GM19328 (cell line): ENCODE results near the gene KRTAP10-4.
"Not testable (repeated sequence)": the region's sequence is repeated elsewhere in the genome, so short reads cannot be mapped to it uniquely, and the experiment has no call there.

Experiments
- ATAC-seq: cut with Tn5 transposase; IDR thresholded peaks from one replicate; pipeline ENCODE4 v1.9.1; 2021; ENCODE audit warnings: mild to moderate bottlenecking, moderate library complexity; ENCODE audit not compliant: unreplicated experiment

Gene KRTAP10-4

DNA sequence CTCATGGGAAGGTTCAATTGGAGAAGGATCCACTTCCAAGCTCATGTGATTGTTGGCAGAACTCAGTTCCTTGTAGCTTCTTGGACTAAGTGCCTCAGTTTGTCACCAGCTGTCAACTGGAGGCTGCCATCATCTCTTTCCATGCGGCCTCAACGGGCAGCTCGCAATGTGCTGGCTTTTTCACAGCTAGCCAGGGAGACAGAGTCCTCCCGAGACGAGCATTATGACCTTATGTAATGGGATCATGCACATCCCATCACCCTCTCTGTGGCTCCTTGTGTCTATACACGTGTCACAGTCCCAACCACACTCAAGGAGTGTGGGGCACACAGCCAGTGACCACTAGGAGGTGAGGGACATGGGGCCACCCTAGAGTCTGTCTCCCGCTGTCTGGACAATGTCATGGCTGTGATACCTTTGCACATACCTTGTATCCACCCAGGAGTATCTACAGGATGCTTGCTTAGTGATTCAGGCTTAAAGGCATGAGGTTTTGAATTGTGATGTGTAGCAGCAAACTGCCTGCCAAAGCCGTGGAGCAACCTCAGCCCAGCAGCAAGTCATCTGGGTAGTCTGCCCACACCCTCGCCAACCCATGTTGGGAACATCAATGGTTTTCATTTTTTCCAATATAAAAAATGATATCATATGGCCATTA is 22.7 kb downstream of the KRTAP10-4 start:
- no peak for ATAC-seq

DNA sequence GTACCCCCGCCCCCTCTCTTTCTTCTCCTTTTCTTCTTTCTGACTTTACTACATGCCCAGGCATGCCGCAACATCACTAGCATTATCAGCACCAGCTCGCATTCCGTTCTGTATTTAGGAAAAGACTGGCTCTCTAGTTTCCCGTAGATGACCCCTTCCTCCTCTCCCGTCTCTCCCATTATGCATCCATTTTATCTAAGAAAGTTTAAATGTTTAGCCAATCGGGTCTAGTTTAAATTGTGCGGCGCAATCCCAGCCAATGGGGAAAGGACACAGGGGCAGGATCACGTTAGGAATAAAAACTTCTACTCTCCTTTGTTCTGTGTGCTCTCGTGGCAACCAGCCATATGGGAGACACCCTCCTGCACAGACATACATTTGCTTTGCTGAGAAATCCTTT is 24.5 kb downstream of the KRTAP10-4 start:
- no peak for ATAC-seq

DNA sequence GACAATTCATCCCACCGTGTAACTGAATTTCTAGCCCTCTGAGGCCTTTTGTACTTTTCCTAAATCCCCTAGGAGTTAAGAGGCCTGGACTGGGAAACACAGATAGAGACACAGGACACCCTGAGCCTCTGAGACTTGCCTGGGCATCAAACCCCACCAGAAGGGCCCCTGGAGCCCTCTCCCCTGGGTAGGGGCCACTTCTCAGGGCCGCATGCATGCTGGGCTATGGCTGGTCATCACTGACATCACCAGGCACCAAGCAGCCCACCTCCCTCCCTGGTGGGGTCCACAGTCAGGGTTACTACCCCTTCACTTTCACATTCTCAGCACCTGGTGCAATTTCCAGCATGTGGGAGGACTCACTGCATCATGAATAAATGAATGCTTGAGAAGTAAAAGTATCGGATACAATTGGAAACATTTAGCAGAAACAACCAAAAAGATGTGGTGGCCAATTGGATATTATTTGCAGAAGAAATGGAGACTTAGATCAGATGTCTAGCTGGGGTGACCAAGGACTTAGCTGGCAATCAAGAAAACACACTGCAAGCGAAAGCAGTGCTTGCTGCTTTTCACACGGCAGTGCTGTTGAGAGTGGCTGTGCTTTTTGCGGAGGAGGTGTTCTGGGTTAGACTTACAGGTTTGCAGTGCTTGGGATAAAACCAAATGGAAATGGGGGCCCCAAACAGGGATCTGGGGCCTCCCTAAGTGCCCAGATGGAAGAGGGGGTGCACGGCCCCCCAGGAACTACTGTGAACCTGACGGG is 25.9 kb downstream of the KRTAP10-4 start:
- ATAC-seq, result no peak

DNA sequence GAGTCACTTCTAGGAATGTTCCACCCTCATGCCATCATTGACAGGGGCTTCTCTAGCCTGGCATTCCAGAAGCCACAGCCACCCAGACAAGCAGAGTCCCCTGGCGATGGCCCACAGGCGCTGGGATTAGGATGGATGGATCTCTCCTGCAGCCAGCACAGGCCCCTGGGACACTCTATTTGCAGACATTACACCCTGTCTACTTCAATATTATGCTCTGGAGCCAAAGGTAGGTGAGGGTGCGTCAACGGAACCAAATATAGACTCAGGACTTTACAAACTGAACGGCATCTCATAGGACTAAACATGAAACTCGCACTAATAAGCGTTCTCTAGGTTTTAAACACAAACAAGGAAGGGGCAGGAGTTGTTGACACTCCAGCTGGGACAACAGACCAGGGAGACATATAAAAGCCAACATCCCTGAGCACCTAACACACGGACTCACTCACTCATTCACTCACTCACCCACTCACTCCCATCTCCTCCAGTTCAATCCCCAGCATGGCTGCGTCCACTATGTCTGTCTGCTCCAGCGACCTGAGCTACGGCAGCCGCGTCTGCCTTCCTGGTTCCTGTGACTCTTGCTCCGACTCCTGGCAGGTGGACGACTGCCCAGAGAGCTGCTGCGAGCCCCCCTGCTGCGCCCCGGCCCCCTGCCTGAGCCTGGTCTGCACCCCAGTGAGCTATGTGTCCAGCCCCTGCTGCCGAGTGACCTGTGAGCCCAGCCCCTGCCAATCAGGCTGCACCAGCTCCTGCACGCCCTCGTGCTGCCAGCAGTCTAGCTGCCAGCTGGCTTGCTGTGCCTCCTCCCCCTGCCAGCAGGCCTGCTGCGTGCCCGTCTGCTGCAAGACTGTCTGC is 26.8 kb downstream of the KRTAP10-4 start, which contains the start of gene KRTAP10-7:
Gene KRTAP10-7, plus strand, starts transcription at position 480 of the 861 bp plus-strand sequence. Its CDS starts 25 bp downstream, at position 505.
- not testable (repeated sequence) for ATAC-seq

DNA sequence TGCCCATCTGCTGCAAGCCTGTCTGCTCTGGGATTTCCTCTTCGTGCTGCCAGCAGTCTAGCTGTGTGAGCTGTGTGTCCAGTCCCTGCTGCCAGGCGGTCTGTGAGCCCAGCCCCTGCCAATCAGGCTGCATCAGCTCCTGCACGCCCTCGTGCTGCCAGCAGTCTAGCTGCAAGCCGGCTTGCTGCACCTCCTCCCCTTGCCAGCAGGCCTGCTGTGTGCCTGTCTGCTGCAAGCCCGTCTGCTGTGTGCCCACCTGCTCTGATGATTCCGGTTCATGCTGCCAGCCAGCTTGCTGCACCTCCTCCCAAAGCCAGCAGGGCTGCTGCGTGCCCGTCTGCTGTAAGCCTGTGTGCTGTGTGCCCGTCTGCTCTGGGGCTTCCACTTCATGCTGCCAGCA is 27.6 kb downstream of the KRTAP10-4 start:
- ATAC-seq, result not testable (repeated sequence)

DNA sequence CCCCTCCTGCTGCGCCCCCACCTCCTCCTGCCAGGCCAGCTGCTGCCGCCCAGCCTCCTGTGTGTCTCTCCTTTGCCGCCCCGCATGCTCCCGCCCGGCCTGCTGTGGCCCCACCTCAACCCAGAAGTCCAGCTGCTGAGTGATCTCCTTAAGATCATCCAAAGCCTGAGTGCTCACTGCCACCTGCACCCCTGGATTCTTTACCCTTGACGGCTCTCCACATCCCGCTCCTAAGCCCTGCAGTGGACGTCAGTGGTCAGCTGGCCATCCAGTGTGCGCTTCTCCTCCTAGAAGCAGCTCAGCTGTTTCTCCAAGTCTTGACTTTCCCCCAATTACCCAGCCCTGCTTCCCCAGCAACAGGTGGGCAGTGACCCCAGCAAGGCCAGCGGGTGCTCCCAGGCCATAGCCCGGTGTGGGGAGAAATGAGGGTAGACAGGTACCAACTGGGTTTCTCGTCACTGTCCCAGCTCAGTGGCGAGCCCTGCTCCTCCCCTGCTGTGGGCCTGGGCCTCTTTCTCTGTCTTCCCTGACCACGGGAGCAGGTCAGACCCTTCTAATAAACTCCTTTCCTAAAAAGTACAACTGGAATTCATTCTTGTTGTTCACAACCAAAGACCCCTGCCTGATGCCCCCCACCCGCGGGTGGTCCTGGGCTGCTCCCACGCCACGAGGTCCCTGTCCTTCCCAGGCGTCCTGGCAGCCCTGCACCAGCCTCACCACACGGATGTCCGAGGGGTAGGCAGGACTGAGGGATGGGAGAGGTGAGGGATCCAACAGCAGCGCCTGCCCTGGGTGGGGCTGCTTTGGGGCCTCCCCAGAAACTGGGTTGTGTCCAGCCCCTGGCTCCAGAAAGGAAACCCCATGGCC is 28.3 kb downstream of the KRTAP10-4 start:
- no peak for ATAC-seq

DNA sequence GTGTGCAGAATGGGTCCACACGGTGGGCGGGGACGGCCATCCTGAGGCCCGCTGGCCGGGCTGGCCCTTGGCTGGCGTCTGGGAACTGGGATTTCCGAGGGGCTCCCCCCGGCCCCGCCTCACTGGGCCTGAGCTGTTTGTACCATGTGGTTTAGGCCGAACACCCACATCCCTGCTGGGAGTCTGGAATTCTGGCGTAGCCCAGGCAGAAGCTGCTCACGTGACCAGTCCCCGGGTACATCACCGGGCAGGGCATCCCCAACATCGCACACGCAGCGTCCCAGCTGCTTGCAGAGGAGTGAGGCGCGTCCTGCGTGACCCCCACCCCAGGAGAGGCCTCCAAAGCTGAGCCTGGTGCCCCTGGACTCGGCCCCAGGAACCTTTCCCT is 28.9 kb downstream of the KRTAP10-4 start:
- no peak for ATAC-seq

DNA sequence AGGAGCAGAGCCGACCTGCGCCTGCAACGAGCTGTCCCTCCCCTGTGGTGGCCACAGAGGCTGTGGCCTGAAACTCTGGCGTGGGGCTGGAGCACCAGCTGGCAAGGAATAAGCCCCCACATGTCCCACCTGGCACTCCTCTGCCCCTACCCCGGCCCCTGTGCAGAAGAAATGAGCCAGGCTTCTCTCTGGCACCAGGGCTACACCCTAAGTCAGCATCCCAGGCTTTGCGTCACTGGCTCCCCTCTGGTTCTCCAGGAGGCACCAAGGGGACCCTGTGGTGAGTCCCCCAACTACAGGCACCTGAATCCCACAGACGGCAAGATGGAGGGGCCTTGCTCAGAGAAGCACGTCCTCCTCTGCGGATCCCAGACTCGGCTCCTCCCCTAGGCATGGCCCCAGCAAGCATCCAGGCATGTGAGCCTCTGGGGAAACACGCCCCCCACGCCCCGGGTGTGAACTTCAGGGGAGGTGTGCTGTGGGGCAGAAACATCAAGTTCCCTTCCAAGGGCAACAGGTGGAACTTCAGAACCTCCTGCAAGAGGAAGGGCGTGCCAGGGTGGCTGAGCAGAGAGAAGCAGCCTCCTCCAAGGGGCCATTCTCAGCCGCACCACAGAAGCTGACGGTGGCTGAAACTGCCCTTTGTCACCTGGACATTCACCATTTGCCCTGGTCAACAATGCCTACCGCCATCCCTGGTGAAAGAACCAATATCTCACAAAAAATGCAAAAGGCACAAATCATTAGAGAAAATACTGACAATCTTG is 29.8 kb downstream of the KRTAP10-4 start:
- ATAC-seq, result no peak

DNA sequence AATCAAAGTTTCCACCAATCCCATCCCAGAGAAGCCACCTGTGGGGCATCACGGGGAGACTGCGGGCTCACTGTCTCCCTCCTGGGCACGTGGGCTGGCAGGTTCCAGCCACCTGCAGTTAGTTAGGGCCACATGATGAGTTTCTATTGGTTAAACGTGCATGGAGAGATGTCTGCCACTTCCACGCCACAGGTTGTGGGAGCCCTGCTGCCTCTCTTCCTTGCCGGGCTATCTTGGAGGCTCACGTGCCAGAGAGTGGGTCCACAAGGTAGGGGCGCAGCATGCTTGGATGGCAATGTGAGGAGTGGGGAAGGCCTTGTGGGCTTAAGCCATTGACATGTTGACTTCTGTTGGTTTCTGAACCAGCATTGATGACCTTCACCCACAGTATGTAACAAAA is 30.4 kb downstream of the KRTAP10-4 start:
- no peak for ATAC-seq

DNA sequence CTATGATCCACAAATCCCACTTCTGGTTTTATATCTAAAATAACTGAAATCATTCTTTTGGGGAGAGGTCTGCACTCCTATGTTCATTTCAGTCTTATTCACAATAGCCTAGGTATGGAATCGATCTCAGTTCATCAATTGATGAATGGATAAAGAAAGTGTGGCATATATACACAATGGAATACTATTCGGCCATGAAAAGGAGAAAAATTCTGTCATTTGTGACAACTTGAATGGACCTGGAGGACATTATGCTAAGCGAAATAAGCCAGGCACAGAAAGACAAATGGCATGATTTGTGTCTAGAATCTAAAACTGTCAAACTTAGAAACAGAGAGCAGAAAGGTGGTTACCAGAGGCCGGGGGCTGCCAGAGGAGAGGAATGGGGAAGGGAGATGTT is 33.0 kb downstream of the KRTAP10-4 start:
- no peak for ATAC-seq

DNA sequence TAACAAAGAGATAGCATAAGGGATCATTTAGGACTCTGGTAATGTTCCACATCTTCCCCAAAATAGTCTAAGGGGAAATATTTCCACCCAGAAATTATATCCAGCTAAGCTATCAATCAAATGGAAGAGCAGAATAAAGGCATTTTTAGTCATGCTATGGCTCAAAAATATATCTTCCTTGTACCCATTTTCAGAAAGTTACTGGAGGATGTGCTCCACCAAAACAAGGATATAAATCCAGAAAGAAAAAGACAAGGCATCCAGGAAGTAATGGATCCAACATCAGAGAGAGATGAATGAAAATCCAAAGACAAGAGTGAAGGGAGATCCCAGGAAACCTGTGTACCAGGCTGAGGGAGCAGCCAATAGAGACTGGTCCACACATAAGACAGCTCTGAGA is 35.7 kb downstream of the KRTAP10-4 start:
- ATAC-seq, result no peak

DNA sequence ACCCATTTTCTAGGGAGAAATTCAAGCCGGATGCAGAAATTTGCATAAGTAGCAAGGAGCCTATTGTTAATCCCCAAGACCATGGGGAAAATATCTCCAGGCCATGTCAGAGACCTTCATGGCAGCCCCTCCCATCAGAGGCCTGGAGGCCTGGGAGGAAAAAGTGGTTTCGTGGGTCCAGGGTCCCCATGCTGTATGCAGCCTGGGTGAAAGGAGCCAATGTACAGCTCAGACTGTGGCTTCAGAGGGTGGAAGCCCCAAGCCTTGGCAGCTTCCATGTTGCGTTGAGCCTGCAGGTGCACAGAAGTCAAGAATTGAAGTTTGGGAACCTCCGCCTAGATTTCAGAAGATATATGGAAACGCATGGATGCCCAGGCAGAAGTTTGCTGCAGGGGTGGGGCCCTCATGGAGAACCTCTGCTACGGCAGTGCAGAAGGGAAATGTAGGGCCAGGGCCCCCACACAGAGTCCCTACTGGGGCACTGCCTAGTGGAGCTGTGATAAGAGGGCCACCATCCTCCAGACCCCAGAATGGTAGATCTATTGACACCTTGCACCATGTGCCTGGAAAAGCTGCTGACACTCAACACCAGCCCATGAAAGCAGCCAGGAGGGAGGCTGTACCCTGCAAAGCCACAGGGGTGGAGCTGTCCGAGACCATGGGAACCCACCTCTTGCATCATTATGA is 36.8 kb downstream of the KRTAP10-4 start:
- ATAC-seq, result not testable (repeated sequence)

DNA sequence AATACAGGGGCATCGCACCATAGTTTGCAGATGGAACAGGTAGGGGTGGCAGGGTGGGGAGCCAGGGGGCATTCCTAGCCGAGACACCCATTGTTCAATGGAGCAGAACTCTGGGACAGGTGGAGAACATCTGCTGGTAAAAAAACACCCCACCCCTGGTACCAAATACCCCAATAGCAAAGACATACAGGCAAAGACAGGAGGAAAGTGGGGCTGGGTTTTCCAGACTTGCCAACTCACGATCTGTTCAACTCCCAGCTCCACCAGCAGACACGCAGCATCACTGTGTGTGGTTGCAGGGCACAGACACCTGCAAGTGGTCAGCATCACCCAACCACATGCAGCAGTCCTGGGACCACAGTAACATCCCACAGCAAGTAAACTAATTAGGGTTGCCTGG is 38.0 kb downstream of the KRTAP10-4 start:
- no peak for ATAC-seq

DNA sequence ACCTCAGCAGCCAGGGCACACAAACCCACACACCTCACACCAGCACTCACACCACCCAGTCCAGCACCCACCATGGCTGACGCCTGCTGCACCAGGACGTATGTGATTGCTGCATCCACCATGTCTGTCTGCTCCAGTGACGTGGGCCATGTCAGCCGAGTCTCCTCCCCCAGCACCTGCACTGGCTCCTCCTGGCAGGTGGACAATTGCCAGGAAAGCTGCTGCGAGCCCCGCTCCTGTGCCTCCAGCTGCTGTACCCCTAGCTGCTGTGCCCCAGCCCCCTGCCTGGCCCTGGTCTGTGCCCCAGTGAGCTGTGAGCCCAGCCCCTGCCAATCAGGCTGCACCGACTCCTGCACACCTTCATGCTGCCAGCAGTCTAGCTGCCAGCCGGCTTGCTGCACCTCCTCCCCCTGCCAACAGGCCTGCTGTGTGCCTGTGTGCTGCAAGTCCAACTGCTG is 38.5 kb downstream of the KRTAP10-4 start, which contains the start of gene KRTAP10-8:
Gene KRTAP10-8, plus strand, starts transcription at position 51 of the 458 bp plus-strand sequence. Its CDS starts 22 bp downstream, at position 73.
- ATAC-seq, result no peak

DNA sequence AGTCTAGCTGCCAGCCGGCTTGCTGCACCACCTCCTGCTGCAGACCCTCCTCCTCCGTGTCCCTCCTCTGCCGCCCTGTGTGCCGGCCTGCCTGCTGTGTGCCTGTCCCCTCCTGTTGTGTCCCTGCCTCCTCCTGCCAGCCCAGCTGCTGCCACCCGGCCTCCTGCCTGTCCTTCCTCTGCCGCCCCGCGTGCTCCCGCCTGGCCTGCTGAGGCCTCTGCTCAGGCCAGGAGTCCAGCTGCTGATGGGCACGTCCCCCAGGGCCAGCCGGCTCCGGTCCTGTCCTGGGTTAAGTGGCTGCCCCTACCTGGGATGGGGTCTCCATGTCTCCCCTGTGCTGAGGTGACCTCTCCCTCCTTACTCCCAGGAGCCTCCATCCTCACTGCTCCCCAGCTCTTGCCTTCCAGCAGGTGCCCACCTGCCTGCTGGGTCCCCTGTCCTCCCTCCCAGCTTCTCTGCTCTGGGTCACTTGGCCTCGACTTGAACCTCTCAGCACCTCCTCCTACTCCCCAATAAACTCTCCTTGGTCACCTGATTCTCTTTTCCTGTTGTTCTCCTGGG is 39.2 kb downstream of the KRTAP10-4 start:
- no peak for ATAC-seq

DNA sequence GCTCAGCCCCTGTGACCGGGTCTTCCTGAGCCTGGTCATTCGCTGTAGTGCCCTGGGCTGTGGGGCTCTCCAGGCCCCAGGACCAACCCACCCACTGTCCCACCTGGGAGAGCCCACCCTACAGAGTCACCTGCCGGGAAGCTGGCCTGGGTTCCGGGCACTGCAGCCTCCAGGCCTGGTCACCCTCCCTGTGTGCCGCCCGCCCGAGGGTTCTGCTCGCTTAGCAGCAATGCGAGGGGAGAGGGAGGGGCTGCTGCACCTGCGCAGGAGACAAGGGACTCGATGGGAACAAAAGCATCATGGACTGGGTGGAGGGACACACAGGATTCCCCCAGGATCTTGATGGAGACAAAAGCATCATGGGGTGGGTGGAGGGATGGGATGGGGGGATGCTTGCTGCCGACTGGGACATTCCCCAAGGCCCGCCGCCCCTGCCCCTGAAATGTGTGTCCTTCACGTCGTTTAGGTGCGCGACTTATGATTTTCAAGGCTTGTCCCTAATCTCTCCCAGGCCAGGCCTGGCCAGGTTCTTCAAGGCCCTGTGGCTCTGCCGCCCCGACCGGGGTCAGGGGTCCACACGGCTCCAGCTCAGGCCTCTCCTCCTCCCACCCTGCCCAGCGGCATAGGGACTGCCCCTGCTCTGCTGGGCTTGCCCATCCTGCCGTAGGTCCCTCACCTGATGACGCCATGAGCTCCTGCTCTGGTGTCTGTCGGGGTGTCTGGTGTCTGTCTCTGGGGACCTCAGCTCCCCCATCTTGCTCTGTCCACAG is 40.0 kb downstream of the KRTAP10-4 start:
- no peak for ATAC-seq

DNA sequence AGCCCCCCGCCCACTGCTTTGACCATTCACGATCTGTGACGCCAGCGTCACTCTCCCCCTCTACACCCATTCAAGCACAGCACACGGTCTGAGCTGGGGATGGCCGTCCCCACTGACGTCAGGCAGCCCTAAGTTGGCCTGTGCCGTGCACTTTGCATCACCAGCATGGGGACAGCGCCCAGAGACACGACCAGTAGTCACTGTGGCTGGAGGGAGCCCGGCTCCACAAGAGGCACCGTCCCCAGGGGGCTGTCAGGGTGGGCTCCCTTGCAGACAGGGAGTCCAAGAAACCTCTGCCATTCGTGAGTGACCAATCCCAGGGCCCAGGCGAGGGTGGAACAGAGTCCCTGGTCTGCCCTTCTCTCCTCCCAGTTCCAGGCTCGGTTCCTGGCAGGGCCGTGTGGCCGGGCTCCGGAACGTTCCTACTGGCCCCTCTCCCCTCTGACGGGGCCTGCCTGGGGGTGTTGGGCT is 40.7 kb downstream of the KRTAP10-4 start:
- ATAC-seq, result no peak

DNA sequence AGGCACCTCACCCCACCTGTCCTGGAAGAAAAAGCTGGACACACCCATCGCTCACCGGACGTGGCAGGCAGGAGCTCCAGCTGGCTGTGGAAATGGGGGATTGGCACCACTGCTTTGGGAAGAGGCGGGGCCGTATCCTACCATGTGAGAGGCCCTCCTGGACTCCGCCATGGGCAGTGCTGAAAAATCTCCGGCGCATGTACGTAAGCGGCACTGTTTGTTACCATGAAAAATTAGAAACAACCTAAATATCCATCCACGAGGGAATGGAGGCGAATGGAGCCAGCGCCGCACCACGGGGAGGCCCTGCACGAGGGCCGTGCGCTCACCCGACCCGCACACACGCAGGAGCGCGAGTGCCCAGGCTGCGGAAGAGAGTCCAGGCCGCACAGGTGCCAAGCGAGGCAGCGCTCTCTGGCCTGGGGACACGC is 41.4 kb downstream of the KRTAP10-4 start:
- ATAC-seq, result no peak
